GM19452 (cell line): ENCODE measurements around the gene CSNK1G2.

Source experiments
- ATAC-seq: cut with Tn5 transposase; IDR thresholded peaks from one replicate; pipeline ENCODE4 v1.9.1; 2021; ENCODE audit not compliant: unreplicated experiment

CSNK1G2 gene

DNA sequence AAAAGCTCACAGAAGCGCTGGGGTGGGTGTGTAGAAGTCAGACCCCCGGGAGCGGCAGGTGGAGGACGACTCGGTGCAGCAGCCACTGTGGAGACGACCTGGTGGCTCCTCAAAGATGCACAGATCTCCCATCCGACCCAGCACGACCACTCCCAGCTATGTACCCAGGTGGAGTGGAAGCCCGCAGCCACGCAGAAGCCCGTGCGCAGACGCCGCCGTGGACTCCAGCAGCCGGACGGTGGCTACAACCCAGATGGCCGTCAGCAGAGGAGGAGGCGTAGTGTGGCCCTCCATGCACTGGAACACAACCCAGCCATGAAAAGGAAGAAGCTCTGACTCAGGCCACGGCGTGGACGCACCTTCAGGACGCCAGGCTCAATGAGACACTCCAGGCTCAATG is 21.7 kb downstream of the CSNK1G2 start:
- ATAC-seq, result no peak

- ATAC-seq, result no peak
Observed at GRCh38 chr19:1967087-1967608, 26.2 kb downstream of the CSNK1G2 start.

DNA sequence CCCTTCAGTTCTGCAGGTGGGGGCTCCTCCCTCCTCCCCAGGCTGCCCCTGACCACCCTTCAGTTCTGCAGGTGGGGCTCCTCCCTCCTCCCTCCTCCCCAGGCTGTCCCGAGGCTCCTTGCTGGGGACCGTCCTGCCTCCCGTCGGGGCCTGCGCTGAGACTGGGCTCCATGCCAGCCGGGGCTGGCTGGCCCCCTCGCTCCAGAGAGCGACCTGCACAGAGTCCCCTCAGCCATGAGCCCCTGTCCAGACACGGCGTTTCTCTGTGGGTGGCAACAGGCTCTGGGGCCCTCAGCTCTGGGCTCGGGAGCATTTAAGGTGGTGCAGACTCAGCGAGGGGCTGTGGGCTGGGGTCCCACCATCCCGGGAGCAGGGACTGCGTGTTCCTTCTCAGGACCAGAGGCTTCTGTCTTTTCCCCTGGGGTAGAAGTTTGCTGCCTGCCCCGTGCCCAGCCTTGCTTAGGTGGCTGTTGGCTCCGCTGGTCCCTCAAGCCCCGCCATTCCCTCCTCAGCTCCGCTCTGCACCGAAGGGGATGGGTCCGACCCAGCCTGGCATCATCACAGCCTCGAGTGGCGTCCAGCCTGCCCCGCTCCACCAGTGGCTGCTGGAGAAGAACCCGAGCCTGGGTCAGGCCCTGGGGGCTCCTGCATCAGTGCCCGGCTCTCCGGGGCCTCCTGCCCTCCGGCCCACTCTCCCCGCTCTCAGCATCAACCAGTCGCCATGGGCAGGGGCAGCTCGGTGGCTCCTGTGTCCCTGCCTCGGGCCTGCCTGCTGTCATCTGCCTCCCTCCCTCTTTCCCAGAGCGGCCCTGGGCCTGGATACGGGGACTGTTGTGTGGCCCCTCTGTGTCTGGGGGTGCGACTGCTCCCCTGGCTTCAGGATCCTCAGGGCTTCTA is 27.6 kb downstream of the CSNK1G2 start:
- no peak for ATAC-seq

DNA sequence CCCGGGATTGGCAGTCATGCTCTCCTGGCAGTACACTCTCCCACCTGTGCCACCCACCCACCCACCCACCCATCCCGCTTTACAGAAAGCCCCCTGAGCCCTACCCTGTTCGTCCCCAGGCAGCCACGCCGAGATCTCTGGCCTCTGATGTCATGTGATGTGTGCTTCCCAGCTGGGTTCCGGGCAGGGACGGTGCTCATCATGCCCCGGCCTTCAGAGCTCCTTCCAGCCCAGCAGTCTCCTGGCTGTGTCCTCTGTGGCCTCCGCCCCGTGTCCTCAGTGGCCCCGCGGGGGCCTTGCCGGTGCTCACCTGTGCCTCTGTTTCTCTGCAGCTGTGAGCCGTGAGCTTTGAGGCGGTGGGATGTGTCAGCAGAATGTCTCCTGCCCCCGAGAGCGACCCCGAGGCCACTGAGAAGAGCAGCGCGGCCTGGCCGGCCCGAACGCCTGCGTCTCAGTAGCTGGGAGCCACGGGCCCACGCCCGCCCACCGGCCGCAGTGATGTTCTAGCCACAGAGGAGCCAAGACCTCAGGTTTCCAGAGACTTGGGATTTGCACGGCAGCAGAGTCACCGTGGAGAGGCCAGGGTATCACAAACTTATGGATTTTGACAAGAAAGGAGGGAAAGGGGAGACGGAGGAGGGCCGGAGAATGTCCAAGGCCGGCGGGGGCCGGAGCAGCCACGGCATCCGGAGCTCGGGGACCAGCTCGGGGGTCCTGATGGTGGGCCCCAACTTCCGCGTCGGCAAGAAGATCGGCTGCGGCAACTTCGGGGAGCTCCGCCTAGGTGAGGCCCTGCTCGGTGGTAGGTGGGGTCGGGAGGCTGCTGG is 28.4 kb downstream of the CSNK1G2 start:
- no peak for ATAC-seq

GRCh38 chr19:1970003-1970805 is 29.2 kb downstream of the CSNK1G2 start:
- ATAC-seq, result no peak

GRCh38 chr19:1970806-1971502 is 30.0 kb downstream of the CSNK1G2 start:
- no peak for ATAC-seq

DNA sequence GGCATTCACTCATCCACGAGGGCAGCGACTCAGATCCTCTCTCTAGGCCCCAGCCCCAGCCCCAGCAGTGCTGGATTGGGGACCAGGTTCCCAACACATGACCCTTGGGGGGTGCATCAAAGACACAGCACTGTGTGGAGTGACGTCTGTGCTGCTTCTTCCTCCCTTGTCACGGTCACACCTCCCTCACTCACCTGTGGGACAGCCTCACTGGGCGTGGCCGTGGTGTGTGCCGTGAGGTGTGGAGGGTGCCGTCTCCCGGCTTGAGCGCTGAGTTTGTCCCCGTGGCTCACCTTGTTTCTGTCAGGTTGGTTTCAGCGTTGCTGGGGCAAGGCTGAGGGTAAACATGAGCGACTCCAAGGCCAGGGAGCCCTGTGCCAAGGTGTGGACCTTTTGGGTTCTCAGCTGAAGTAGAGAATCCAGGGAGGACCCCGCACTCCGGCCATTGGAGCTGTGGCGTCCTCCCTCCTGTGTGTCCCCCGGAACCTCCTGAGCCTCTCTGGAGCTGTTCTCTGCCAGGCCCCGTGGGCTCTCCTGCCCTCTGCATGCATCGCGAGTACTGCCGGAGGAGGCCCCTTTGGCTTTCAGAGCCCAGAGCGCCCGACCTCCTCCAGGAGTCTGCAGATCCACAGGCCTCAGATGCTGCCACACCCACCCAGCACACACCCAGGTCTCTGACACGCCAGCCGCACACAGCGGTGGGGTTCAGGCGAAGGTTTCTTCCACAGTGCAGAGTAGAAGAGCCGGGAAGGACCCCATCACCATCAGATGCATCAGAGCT is 33.6 kb downstream of the CSNK1G2 start:
- ATAC-seq, result no peak

DNA sequence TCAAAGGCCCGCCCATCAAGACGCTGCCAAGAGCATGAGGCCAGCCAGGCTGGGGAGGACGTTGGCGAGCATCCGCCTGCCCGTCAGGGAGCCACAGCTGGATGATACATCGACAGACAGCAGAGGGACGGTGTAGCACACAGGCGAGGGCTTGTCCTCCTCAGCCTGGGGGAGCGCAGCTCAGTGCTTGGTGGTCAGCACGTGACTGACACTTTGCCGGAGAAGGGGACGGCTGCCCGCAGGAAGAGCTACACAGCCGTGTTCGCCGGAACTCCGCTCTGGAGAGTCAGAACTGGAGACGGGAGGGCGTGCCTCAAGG is 34.1 kb downstream of the CSNK1G2 start:
- ATAC-seq, result no peak

- no peak for ATAC-seq
Observed at GRCh38 chr19:1977120-1977519, 36.1 kb downstream of the CSNK1G2 start.

DNA sequence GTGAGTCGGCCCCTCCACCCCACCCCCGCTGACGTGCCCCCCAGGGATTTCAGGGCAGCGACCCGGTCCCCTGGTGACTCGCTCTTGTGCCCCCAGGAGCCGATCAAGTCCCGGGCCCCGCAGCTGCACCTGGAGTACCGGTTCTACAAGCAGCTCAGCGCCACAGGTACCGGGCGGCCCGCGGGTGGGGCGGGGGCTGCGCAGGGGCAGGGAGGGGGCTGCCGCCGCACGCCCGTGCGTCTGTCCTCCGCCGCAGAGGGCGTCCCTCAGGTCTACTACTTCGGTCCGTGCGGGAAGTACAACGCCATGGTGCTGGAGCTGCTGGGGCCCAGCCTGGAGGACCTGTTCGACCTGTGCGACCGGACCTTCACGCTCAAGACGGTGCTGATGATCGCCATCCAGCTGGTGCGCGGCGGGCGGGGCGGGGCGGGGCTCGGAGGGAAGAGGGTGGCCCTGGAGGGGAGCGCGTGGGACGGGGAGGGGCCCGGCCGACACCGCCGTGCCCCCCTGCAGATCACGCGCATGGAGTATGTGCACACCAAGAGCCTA is 37.4 kb downstream of the CSNK1G2 start:
- ATAC-seq, result no peak

DNA sequence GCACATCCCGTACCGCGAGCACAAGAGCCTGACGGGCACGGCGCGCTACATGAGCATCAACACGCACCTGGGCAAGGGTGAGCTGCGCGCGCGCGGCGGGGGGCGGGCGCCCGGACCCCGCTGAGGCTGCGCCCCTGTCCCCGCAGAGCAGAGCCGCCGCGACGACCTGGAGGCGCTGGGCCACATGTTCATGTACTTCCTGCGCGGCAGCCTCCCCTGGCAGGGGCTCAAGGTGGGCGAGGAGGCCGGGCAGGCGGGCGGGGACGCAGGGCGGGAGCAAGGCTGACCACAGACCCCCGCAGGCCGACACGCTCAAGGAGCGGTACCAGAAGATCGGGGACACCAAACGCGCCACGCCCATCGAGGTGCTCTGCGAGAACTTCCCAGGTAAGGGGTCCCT is 38.0 kb downstream of the CSNK1G2 start:
- no peak for ATAC-seq

DNA sequence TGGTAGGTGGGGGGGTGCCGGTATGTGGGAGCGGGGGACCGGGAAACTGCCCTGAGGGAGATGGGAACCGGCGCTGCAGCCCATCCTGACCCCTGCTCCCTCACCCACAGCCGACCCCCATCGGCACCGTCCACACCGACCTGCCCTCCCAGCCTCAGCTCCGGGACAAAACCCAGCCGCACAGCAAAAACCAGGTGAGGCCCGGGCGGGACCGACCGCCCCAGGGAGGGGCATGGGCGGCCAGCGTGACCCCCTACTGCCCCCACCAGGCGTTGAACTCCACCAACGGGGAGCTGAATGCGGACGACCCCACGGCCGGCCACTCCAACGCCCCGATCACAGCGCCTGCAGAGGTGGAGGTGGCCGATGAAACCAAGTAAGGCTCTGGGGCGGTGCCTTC is 38.7 kb downstream of the CSNK1G2 start:
- no peak for ATAC-seq

GRCh38 chr19:1980091-1980808 is 39.3 kb downstream of the CSNK1G2 start:
- ATAC-seq, result no peak

GRCh38 chr19:1980809-1981181 is 39.8 kb downstream of the CSNK1G2 start:
- no peak for ATAC-seq

GRCh38 chr19:1981253-1981652 is 40.3 kb downstream of the CSNK1G2 start:
- no peak for ATAC-seq

- ATAC-seq, result no peak
Observed at GRCh38 chr19:1984357-1984756, 43.4 kb downstream of the CSNK1G2 start.

GRCh38 chr19:1985588-1986356 is 44.8 kb downstream of the CSNK1G2 start:
- no peak for ATAC-seq
